GM21619 (cell line): ENCODE measurements around the gene GPX3.

ENCODE experiments used
- ATAC-seq: cut with Tn5 transposase; IDR thresholded peaks from one replicate; pipeline ENCODE4 v1.9.1; 2021; ENCODE audit not compliant: unreplicated experiment

Gene GPX3

DNA sequence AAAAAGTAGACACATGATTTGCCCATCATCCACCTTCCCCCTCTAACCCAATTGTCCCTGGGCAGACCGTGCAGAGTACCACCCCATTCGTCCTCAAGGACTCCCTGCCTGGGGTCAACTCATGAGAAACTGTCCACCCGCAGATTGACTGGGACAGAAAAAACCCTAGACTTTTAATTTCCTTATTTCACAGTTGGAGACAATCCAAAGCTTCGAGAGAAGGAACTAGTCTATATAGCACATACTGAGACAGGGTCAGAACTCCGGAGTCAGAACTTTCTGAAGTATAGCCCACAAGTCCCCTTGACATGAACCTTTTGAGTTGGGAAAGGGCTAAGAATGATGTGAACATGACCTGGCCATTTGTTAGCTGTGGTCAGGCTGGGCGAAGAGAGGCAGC, 7.5 kb upstream of the GPX3 start:
- no peak for ATAC-seq

DNA sequence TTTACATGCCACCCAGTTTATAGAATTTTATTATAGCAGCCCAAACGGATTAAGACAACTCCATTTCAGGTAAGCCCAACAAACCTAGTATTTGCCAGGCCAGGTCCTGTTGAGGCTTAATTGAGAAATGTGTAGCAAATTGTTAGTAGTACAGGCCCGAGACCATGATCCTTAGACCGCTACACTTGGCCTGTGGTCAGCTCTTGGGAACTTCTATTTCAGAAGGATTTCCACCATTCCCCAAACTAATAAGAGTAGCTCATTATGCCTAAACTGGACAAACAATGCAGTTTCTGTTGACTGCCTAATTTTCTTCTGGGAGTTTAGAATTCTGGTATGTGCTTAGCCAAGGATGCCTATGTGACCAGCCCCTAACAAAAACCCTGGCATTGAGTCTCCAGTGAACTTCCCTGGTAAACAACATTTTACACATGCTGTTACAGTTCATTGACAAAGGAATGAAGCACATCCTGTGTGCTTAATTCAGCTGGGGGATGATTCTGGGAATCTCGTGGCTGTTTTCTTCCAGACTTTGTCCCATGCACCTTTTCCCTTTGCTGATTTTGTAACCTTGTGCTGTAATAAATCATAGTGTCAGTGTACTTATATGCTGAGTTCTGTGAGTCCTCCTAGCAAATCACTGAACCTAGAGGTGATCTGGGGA, 5.6 kb upstream of the GPX3 start:
- no peak for ATAC-seq

DNA sequence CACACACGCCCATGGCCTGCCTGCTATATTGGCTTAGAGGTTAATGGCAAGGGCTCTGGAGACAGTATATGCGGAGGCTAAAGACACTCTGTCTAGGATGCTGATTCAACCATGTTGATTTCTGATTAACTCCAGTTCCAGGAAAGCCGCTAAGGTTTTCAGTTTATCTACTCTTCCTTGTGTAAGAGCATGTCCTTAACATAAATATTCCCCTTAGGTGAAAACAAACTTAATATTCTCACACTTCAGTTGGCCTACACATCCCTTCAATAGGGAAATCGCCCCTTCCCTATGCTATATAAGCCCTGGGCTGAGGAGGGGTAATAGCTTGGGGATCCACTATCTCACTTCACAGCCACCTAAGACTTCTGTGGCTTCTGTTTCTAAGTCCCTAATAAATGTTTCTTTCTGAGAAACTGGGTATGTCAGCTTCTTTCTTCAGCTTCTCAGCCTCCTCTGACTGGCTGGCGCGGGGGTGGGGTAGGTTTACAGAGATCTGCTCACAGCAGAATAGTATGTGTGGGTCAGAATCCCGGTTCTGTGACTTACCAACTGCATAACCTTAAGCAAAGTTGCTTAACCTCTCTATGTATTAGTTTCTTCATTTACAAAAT, 4.3 kb upstream of the GPX3 start:
- no peak for ATAC-seq

DNA sequence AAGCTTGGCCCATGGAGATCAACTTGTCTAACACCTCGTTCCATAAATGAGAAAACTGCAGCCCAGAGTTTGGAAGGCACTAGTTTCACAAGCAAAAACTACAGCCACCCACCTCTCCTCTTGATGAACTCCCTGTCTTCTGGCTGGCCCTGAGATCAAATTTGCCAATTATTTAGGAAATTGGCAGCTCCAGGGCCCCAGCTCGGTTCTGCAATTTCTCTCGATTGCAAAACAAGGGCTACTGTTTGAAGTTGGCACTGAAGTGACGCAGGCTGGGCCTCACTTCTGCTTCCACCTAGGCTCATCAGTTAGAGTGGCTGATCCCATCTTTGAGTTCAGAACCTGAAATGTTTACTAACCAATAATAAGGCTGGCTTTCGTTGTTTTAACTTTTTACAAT, 3.7 kb upstream of the GPX3 start:
- ATAC-seq: no peak

DNA sequence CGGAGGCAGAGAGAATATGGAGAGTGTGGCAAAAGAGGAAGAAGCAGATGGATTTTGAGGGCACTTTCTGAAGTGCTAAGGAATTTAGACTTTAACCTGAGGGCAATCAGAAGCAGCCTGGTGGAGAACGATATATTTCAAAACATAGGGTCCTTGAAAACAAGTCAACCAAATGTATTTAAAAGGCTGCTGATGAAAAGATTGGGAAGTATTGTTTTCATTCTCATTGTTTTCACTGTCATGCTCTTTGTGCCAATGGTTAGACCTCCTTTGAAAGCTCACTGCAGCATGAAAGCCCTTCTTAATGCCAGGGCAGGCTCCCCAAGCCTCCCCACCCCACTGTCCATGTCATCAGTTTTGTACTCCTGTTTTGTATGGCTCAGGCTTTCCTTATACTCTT, 2.5 kb upstream of the GPX3 start:
- no peak for ATAC-seq

DNA sequence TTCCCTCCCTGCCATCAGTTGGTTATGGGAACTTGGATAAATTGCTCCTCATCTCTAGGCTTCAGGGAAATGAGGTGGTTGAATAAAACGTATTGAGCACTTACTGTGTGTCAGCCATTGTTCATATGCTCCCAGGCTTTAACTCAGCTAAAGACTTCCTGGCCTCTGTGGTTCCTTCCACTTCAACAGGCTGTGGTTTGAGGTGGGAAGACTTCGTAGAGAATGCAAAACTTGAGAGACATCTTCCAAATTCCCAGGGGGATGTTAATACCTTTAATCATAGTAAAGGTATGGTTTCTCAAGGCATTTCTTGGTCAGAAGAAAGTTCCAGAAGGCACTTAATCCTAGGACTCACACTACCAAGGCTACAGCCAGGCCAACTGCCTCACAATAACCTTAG, 1.5 kb upstream of the GPX3 start:
- no peak for ATAC-seq

DNA sequence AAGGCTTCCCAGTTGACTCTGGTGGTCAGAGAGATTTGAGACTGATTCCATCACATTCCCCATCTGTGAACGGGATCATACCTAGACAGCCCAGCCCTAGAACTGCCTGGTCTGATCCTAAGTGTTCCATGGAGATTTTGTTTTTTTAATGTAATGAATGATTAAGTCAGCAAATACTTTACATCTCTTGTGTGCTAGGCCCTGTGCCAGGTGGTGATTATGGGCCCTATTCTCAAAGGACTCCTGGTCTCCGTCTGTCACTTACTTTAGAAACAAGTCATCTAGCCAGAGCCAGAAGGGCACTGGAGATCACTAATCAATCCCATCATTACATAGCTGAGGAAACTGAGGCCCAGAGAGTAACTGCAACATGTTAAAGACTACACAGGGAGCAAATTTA, 1.1 kb upstream of the GPX3 start:
- ATAC-seq: no peak

DNA sequence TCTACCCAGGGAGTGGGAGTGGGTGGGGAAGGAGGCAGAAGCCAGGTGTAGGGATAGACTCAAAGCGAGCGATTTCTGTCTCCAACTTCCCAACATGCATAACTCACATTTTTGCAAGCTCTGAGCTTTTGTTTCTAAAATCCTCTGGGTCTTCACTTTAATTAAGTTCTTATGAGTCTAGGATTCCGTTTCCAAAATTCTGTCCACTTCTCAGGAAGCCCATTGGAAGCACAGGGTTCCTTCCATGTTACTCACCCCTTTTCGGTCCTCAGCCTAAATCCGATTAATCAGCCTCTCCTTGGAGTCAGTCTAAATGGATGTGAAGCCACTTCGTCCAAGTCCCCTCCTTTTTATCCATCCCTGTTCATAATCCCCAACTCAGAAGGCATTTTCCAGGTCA, 1.4 kb downstream of the GPX3 start:
- no peak for ATAC-seq

DNA sequence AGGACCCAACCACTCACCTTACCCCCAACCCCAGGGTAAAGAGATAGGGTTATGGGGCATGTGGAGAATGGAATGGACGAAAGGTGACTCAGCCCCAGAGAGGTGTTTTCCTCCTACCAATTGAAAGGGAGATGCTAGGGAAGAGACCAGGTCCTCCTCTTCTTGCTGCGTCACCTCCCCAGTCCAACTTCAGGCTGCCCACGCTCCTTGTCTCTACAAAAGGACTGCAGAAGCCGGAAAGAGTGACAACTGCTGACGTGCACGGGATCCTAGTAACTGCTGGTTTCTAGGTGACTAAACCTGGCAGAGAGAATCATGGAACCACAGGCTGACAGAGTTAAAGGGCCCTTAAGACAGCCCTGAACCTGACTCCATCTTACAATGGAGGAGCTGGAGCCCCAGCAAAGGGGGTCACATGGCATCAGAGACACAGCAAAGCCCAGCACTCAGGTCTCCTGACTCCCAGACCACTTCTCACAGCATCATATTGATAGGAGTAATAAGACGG, 2.2 kb downstream of the GPX3 start:
- no peak for ATAC-seq

DNA sequence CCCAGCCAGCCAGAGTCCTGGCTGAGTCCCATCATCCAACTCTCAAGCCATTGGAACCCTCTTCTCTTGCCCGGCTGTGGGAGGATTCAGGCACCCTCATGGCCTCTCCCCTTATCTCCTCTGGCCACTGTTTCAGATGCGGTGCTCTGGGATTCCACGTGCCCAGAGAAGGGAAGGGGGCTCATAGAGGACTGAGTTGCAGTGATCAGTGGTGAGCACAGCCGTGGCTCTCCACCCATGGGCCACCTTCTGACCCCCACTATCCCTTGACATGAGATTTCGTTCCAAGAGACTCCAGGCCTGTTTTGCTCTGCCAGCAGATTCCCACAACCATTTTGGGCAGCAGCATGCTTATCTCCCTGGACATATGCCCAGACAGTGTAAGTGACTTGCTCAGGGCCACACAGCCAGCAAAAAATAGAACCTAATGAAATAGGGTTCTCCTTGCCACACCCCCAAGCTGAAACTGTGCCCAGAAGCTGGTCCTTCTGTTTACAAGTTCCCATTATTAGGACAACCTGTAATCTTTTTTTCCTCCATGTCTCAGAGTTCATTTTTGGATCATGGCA, 2.7 kb downstream of the GPX3 start:
- ATAC-seq: no peak

DNA sequence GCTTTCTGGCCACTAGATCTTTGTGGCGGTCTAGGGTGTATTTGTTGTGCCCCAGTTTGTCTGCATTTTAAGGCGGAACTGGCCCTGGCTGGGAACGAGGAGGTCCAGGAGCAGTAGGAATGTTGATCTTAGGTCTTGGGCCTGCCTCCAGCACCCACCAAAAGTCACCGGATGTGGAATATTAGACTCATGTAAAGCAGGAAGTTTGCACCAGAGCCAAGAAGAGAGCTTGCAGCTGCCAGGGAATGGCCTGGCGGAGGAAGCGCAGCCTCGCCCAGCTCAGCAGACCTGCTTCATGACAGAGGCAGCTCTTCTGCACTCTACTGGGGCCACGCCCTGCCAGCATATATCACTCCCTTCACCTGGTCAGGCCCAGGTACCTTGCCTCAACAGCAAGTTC, 3.3 kb downstream of the GPX3 start:
- ATAC-seq: no peak

DNA sequence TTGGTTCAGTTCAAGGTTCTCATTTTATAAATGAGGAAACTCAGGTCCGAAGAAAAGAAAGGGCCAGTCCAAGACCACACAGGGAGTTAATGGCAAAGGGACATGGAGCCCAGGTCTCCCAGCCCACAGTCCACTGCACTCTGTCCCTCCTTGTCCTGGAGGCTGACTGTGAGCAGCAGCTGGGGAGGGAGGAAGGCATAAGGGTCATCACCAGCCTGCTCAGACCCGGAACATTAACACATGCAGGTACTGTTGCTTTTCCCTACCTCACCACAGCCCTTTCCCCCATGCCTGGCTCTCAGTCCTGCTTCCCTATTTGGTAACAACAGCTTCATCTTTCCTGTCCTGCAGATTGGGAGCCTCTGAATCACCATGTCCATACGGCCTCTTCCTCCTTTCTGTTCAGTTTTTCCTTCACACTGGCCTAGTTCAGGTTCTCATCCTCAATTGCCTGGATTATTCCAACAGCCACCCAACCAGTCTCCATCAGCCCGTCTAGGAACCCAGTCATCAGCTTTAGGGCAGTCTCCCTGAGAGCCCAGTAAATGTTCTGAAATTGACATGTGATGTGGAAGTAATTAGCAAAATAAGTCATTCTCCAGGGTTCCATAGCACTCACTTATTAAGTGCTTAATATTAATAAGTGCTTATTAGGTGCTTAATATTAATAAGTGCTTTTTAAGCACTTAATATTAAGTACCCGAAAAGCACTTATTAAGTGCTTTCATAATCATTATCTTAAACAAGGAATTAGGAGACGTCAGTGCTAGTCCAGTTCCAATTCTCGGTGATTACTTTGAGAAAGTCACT, 4.3 kb downstream of the GPX3 start:
- ATAC-seq: no peak

DNA sequence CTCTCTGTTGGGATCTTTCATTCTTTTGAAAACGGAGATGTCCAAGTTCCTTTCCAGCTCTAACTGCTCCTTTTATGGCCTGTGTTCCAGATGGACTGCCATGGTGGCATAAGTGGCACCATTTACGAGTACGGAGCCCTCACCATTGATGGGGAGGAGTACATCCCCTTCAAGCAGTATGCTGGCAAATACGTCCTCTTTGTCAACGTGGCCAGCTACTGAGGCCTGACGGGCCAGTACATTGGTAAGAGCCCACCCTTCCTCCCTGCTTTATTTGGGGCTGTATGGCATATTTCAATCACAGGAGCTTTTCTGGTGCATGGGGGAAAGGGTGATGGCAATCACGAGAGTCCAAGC, 4.8 kb downstream of the GPX3 start:
- ATAC-seq: no peak

DNA sequence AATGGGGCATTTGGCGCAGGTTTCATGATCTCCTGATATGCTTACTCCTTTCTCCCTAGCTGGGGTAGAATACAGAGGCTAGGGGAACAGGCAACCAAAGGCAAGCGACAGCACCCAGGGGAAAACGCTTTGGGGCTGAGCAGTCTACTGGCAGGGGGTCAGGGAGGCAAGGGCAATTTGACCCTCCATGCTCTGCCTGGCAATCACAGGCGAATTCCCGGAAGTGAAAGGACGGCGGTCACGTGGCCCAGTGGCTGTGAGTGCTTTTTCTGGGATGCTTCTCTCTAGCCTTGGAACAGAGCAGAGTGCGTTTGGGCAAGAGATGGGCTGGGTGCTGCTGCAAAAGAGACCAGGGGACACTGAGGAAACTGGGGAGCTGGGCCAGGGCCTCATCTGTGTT, 5.7 kb downstream of the GPX3 start:
- ATAC-seq: no peak

DNA sequence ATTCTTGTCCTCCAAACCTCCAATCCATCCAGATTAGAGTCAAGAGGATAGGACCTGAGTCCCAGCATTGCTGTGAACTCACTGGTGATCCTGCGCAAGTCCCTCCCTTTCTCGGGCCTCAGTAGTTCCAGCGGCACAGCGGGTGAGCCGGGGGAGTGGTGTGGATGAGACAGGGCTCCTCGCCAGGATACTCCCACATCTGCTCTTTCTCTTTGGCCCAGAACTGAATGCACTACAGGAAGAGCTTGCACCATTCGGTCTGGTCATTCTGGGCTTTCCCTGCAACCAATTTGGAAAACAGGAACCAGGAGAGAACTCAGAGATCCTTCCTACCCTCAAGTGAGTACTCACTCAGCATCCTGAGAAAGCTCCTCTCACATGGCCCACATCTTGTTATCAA, 6.3 kb downstream of the GPX3 start:
- ATAC-seq: no peak

DNA sequence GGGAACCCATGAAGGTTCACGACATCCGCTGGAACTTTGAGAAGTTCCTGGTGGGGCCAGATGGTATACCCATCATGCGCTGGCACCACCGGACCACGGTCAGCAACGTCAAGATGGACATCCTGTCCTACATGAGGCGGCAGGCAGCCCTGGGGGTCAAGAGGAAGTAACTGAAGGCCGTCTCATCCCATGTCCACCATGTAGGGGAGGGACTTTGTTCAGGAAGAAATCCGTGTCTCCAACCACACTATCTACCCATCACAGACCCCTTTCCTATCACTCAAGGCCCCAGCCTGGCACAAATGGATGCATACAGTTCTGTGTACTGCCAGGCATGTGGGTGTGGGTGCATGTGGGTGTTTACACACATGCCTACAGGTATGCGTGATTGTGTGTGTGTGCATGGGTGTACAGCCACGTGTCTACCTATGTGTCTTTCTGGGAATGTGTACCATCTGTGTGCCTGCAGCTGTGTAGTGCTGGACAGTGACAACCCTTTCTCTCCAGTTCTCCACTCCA, 7.6 kb downstream of the GPX3 start:
- ATAC-seq: no peak

DNA sequence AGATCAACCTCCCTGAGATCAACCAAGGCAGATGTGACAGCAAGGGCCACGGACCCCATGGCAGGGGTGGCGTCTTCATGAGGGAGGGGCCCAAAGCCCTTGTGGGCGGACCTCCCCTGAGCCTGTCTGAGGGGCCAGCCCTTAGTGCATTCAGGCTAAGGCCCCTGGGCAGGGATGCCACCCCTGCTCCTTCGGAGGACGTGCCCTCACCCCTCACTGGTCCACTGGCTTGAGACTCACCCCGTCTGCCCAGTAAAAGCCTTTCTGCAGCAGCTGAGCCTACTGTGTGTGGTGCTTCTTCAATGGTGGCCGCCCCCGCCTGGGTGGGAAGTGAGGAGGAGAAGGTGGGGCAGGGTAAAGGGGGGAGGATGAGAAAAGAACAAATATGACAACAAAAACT, 8.3 kb downstream of the GPX3 start:
- no peak for ATAC-seq

DNA sequence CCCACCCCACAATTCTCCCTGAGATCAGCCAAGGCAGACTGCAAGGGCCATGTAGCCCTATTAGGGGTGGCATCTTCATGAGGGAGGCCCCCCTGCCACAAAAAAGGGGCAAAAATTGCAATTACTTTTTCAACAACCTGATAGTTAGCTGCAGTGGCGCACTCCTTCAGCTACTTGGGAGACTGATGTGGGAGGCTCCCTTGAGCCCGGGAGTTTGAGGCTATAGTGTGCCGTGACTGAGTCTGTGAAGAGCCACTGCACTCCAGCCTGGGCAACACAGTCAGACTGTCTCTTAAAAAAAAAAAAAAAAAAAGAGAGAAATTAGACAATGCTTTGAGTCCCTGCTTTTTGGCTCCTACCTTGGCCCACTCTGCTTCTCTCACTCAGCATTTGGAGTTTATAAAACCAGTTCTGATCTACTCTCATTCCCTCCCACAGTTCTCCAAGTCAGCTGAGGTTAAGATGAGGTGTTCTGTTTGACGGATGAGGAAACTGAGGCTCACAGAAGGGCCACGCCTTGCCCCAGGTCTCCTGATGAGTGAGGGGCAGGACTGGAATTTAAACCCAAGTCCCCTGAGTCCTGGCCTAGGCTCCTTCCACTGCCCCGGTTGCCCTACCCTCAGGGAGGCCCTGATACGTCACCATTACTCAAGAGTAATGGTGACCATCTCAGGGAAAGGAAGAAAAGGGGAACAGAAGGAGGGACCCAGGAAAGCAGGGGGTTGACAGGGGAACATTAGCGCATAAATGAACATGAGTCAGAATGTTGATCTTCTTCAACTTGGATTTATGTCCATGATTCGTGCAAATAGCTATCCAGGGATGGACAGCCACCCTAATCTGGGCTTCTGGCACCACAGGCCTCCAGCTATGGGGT, 9.0 kb downstream of the GPX3 start:
- ATAC-seq: no peak

DNA sequence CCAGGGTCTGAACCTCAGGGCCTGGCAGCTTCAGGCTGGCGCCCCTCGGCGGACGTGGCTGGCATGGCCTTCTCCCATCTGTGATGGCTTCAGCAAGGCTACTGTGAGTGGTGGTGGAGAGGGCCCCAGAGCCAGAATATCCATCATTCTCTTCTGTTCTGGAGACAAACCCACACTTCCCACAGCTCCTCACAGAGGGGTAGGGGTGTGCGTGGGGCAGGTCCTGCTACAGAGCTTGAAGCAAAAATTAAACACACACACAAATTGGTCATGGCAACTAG, 9.6 kb downstream of the GPX3 start:
- ATAC-seq: no peak

DNA sequence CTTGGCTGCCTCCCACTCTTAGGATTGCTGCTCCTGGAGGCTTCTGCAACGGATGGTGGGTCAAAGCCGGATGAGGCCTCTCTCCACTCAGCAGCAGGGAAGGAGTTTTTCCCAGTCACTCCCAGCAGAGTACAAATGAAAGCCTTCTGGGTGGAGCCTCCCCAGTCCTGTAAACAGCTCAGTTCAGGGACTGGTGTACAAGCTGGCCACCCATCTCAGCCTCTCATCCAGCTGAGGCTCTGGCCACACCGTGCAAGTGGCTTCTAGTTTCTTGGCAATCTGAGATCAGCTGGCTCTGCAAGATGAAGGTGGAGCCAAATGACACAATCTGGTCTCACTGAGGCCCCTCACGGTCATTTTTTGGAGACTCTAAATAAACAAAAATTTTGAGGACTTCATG, 10.0 kb downstream of the GPX3 start:
- ATAC-seq: no peak

DNA sequence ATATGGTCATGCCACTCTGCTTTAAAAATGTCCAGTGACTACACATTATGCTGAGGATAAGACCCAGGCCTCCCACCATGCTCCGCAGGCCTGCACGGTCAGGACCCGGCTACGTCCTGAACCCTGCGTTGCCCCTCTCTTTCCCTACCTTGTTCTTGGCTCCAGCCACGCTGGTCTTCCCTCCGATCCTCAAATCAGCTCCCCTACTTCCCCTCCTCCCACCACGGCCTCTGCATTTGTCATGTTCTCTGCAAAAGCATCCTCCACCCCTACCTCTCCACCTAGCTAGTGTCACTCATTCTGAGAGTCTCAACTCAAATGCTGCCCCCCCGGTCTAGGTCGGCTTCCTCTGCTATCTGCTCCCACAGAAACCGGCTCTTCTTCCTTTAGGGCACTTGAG, 11.2 kb downstream of the GPX3 start:
- ATAC-seq: no peak
